ENCODE data around the gene LECT2. TPM values are rescaled to one million over a fixed set of nuclear protein-coding genes. Genes with fewer than 3 reads are reported as not detected.

LECT2 gene
- total RNA-seq, 1 donor: not detected

DNA sequence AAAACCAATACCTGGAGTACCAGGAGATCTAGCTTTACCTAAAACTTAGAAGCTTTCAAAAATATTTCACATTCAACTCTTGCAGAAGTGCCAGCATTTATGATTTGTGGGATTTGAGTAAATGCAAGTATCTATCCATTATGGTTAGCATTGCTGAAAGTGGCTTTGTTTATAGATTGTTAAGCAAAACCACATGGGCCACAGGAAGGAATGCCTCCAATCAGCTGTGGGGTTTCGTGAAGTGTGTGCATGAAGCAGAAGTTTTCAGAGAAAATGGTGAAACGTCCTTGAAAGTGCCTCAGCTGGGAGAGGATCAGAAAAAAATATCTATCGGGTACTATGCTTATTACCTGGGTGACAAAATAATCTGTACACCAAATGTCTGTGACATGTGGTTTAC is 4.2 kb downstream of the LECT2 start:
- no peak overlapping the region for H3K4me3 ChIP-seq (ENCODE audit: low read depth, low read length)
- peak; percentile 70 for DNase-seq (ENCODE audit: low read depth)
- TF ChIP-seq, protein P1, sequence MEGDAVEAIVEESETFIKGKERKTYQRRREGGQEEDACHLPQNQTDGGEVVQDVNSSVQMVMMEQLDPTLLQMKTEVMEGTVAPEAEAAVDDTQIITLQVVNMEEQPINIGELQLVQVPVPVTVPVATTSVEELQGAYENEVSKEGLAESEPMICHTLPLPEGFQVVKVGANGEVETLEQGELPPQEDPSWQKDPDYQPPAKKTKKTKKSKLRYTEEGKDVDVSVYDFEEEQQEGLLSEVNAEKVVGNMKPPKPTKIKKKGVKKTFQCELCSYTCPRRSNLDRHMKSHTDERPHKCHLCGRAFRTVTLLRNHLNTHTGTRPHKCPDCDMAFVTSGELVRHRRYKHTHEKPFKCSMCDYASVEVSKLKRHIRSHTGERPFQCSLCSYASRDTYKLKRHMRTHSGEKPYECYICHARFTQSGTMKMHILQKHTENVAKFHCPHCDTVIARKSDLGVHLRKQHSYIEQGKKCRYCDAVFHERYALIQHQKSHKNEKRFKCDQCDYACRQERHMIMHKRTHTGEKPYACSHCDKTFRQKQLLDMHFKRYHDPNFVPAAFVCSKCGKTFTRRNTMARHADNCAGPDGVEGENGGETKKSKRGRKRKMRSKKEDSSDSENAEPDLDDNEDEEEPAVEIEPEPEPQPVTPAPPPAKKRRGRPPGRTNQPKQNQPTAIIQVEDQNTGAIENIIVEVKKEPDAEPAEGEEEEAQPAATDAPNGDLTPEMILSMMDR (IDR thresholded peaks at IDR 0.05; ENCODE audit: insufficient read depth, low read depth, low read length): no peak

GRCh38 chr5:135944967-135945560 is 9.7 kb downstream of the LECT2 start:
- peak; percentile 92 for DNase-seq (ENCODE audit: low read depth)
- TF ChIP-seq, protein P1 (IDR thresholded peaks at IDR 0.05; ENCODE audit: insufficient read depth, low read depth, low read length): peak; percentile 76

GRCh38 chr5:135944564-135944963 is 10.2 kb downstream of the LECT2 start:
- TF ChIP-seq, protein P1 (IDR thresholded peaks at IDR 0.05; ENCODE audit: insufficient read depth, low read depth, low read length): no peak
- DNase-seq (ENCODE audit: low read depth): no peak
- no peak overlapping the region for H3K4me3 ChIP-seq (ENCODE audit: low read depth, low read length)

More at GRCh38 chr5:135944967-135945560, 9.7 kb downstream of the LECT2 start:
- H3K4me3 ChIP-seq (ENCODE audit: low read depth, low read length): no peak overlapping the region

GRCh38 chr5:135942202-135942771 is 12.5 kb downstream of the LECT2 start:
- no peak overlapping the region for H3K4me3 ChIP-seq (ENCODE audit: low read depth, low read length)
- TF ChIP-seq, protein P1 (IDR thresholded peaks at IDR 0.05; ENCODE audit: insufficient read depth, low read depth, low read length): no peak
- DNase-seq (ENCODE audit: low read depth): no peak

GRCh38 chr5:135941711-135942110 is 13.1 kb downstream of the LECT2 start:
- no peak for DNase-seq (ENCODE audit: low read depth)
- TF ChIP-seq, protein P1 (IDR thresholded peaks at IDR 0.05; ENCODE audit: insufficient read depth, low read depth, low read length): no peak
- H3K4me3 ChIP-seq (ENCODE audit: low read depth, low read length): no peak overlapping the region

DNA sequence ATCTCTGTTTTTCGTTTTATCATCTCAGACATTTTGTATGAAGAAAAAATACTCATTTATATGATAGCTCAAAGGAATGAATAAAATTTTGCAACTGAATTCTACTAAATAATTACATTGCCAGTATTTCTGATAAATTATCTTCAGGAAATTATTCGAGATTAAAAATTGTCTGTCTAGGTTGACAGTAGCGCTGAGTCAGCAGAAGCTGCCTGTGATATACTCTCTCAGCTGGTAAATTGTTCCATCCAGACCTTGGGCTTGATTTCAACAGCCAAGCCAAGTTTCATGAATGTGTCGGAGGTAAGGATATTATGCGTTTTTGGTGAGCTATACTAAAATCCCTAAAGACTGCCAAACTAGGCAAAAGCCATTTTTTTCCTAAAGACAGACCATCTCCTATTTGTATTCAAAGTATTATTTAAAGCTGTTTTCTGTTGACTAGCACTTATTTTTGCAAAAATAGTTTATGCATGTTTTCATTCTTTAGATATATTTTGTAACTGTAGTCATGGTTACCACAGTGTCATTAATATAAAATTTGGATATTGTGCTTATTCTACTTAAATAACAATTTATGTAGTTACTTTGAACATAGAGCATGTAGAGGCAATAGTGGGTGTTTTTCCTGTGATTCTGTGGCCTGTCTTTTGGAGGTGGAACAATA is 17.4 kb downstream of the LECT2 start:
- TF ChIP-seq, protein P1 (IDR thresholded peaks at IDR 0.05; ENCODE audit: insufficient read depth, low read depth, low read length): no peak
- no peak overlapping the region for H3K4me3 ChIP-seq (ENCODE audit: low read depth, low read length)
- DNase-seq (ENCODE audit: low read depth): no peak

Measured in fibroblast of villous mesenchyme (primary cell).